ENCODE results near the gene PTPRZ1. TPM values are rescaled to one million over a fixed set of nuclear protein-coding genes. Genes with fewer than 3 reads are reported as not detected.

PTPRZ1 gene
- total RNA-seq, 1 experiment from 2014 or later = 74.2 TPM

DNA sequence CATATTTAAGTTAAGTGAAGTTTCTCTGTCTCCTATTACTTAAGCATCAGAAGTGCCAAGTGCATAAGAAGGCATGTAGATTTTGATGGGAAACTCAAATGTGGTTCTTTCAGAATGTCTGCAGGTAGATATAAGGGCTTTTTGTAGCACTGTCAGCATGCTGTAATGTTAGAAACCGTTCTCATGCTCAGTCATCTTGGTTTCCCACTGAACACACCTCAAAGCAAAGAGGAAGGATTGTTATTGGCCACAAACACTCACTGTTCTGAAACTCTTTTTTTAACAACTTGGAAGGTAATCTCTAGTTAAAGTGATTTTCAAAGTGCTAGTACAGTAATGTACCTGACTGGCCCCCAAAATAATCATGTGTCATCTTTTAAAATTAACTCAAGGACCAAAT, 145.1 kb downstream of the PTPRZ1 start:
- H3K27ac Mint-ChIP-seq = 0 out of 7 replicates have a peak overlapping the region, but pooled peaks of 1 of the 3 experiments have one; percentile 17
- WGBS (ENCODE audit: extremely low coverage, insufficient read length, low lambda C conversion rate) = no CpG with 5 or more reads among the region's 1 CpG
- no peaks in the 10 kb centered on the region for H3K79me2 ChIP-seq (ENCODE audit: insufficient read depth, low read length)

More for the DNA sequence above, 145.1 kb downstream of the PTPRZ1 start:
- no peak overlapping the region for H2AFZ ChIP-seq (ENCODE audit: low read length)
- H2BK15ac ChIP-seq (ENCODE audit: low read depth, low read length) = no peak overlapping the region
- no peak overlapping the region for H3K4me3 Mint-ChIP-seq
- no peak overlapping the region for H3K4me2 ChIP-seq (ENCODE audit: insufficient read depth, insufficient read length, low read length)
- H3K27me3 Mint-ChIP-seq (ENCODE audit: low read depth) = no peaks in the 10 kb centered on the region
- no peaks in the 10 kb centered on the region for H3K4me1 Mint-ChIP-seq
- TF ChIP-seq, protein P1, sequence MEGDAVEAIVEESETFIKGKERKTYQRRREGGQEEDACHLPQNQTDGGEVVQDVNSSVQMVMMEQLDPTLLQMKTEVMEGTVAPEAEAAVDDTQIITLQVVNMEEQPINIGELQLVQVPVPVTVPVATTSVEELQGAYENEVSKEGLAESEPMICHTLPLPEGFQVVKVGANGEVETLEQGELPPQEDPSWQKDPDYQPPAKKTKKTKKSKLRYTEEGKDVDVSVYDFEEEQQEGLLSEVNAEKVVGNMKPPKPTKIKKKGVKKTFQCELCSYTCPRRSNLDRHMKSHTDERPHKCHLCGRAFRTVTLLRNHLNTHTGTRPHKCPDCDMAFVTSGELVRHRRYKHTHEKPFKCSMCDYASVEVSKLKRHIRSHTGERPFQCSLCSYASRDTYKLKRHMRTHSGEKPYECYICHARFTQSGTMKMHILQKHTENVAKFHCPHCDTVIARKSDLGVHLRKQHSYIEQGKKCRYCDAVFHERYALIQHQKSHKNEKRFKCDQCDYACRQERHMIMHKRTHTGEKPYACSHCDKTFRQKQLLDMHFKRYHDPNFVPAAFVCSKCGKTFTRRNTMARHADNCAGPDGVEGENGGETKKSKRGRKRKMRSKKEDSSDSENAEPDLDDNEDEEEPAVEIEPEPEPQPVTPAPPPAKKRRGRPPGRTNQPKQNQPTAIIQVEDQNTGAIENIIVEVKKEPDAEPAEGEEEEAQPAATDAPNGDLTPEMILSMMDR (conservative IDR thresholded peaks at IDR 0.05) = no peak
- H2BK20ac ChIP-seq (ENCODE audit: low read depth, low read length, poor library complexity, severe bottlenecking) = no peak overlapping the region
- no peak overlapping the region for H3K27ac ChIP-seq (ENCODE audit: insufficient read length, low read depth, low read length)
- H4K5ac ChIP-seq (ENCODE audit: insufficient read length, low read depth, low read length) = no peak overlapping the region
- no peak overlapping the region for H2BK5ac ChIP-seq (ENCODE audit: insufficient read length, low read length)
- H3K23me2 ChIP-seq (ENCODE audit: insufficient read length, low read depth, low read length, poor library complexity, severe bottlenecking) = no peaks in the 10 kb centered on the region
- no peak overlapping the region for H3K18ac ChIP-seq (ENCODE audit: insufficient read length, low read depth, low read length)
- H3K56ac ChIP-seq (ENCODE audit: insufficient read length, low read depth, low read length) = no peak overlapping the region
- H3K4ac ChIP-seq (ENCODE audit: low read depth, low read length) = no peak overlapping the region
- H4K91ac ChIP-seq (ENCODE audit: insufficient read length, low read depth, low read length) = no peak overlapping the region
- H4K8ac ChIP-seq (replicated peaks; ENCODE audit: insufficient read length, low read depth, low read length) = no peak overlapping the region
- no peak overlapping the region for H3K9ac ChIP-seq (ENCODE audit: extremely low read depth, insufficient read length, low read length)
- H3K4me1 ChIP-seq (ENCODE audit: insufficient read depth, low read length) = no peaks in the 10 kb centered on the region
- H3K27me3 ChIP-seq (ENCODE audit: insufficient read depth, low read length) = no peaks in the 10 kb centered on the region
- no peaks in the 10 kb centered on the region for H4K20me1 ChIP-seq (ENCODE audit: control insufficient read depth, insufficient read depth, insufficient read length)
- H2BK120ac ChIP-seq (ENCODE audit: low read depth, low read length, poor library complexity, severe bottlenecking) = no peak overlapping the region
- peaks cover 7 to 13% (median 8%) of the 10 kb centered on the region in 3 experiments; a peak in 6 of 7 replicates for H3K36me3 Mint-ChIP-seq (ENCODE audit: insufficient read depth in 1 of 3, low read depth in 3 of 3)
- H3K9me3 ChIP-seq (ENCODE audit: control insufficient read depth, low read depth, low read length) = no peaks in the 10 kb centered on the region
- H3T11ph ChIP-seq (ENCODE audit: low read length) = no peak overlapping the region
- no peak overlapping the region for H3K14ac ChIP-seq (ENCODE audit: insufficient read depth, low read length)
- no peak overlapping the region for H3K23ac ChIP-seq (ENCODE audit: insufficient read length, low read depth, low read length)
- H3K79me1 ChIP-seq (ENCODE audit: insufficient read depth, low read depth, low read length, poor library complexity, severe bottlenecking) = no peaks in the 10 kb centered on the region
- H2AK5ac ChIP-seq (ENCODE audit: insufficient read length, low read length) = no peak overlapping the region
- no peak for DNase-seq
- H2BK12ac ChIP-seq (ENCODE audit: insufficient read length, low read depth, low read length) = no peak overlapping the region
- H3K9me3 Mint-ChIP-seq = no peaks in the 10 kb centered on the region
